Trophoblast cell (in vitro differentiated cells and primary cell): Measurements from ENCODE around the gene GRM4.

Experiments used
- DNase-seq, 2 donors: peaks; one replicate each; pipeline ENCODE4 v3.0.0-alpha.2; 2016
- H2AFZ ChIP-seq: 2 replicates; pipeline ENCODE4 v1.6.1; 2013; ENCODE audit warnings: low read length, moderate library complexity, mild to moderate bottlenecking; ENCODE audit not compliant: insufficient read depth, poor library complexity
- H2AK5ac ChIP-seq: 2 replicates; pipeline ENCODE4 v1.6.1; 2013; ENCODE audit warnings: mild to moderate bottlenecking, low read length
- H2BK120ac ChIP-seq: 2 replicates; pipeline ENCODE4 v1.6.1; 2013; ENCODE audit warnings: low read length, mild to moderate bottlenecking, moderate library complexity; ENCODE audit not compliant: insufficient read depth, poor library complexity
- H2BK12ac ChIP-seq: 2 replicates; pipeline ENCODE4 v1.6.1; 2013; ENCODE audit warnings: mild to moderate bottlenecking, low read length, moderate library complexity
- H2BK5ac ChIP-seq: 2 replicates; pipeline ENCODE4 v1.6.1; 2013; ENCODE audit warnings: low read length, low read depth, moderate library complexity, mild to moderate bottlenecking; ENCODE audit not compliant: poor library complexity
- H3K14ac ChIP-seq: 2 replicates; pipeline ENCODE4 v1.6.1; 2013; ENCODE audit warnings: mild to moderate bottlenecking, low read length
- H3K18ac ChIP-seq: 2 replicates; pipeline ENCODE4 v1.6.1; 2013; ENCODE audit warnings: mild to moderate bottlenecking, low read length
- H3K23ac ChIP-seq: 2 replicates; pipeline ENCODE4 v1.6.1; 2013; ENCODE audit warnings: low read length
- H3K27ac ChIP-seq: 2 replicates; pipeline ENCODE4 v1.5.1; 2013; ENCODE audit warnings: low read depth, mild to moderate bottlenecking, inconsistent platforms, low read length, moderate library complexity
- H3K27me3 ChIP-seq: 2 replicates; pipeline ENCODE4 v1.6.1; 2013; ENCODE audit warnings: inconsistent platforms, mild to moderate bottlenecking, low read length, moderate library complexity; ENCODE audit not compliant: insufficient read depth
- H3K36me3 ChIP-seq, 2 experiments: 1 replicate in 1 of 2; 2 replicates in 1 of 2; pipeline ENCODE4 v1.6.1; 2013; ENCODE audit warnings: low read length in 2 of 2, mild to moderate bottlenecking in 2 of 2, moderate library complexity in 1 of 2; ENCODE audit not compliant: insufficient read depth in 2 of 2, control insufficient read depth in 1 of 2
- H3K4ac ChIP-seq: 2 replicates; pipeline ENCODE4 v1.6.1; 2013; ENCODE audit warnings: low read depth, mild to moderate bottlenecking, low read length, moderate library complexity
- H3K4me1 ChIP-seq, 2 experiments: 1 replicate in 1 of 2; 2 replicates in 1 of 2; pipeline ENCODE4 v1.6.1; 2013; ENCODE audit warnings: low read length in 2 of 2, mild to moderate bottlenecking in 2 of 2, moderate library complexity in 1 of 2; ENCODE audit not compliant: insufficient read depth in 2 of 2, control insufficient read depth in 1 of 2
- H3K4me2 ChIP-seq: 2 replicates; pipeline ENCODE4 v1.6.1; 2013; ENCODE audit warnings: inconsistent platforms, mild to moderate bottlenecking, low read length, moderate library complexity
- H3K4me3 ChIP-seq: 2 replicates; pipeline ENCODE4 v1.5.1; 2013; ENCODE audit warnings: mild to moderate bottlenecking, low read depth, low read length, inconsistent platforms
- H3K79me1 ChIP-seq: one replicate; pipeline ENCODE4 v1.6.1; 2013; ENCODE audit warnings: low read length
- H3K79me2 ChIP-seq: 2 replicates; pipeline ENCODE4 v1.6.1; 2013; ENCODE audit warnings: low read length, mild to moderate bottlenecking; ENCODE audit not compliant: control insufficient read depth, insufficient read depth, poor library complexity
- H3K9ac ChIP-seq: 2 replicates; pipeline ENCODE4 v1.6.1; 2013; ENCODE audit warnings: mild to moderate bottlenecking, low read length
- H3K9me3 ChIP-seq: 2 replicates; pipeline ENCODE4 v1.6.1; 2013; ENCODE audit warnings: low read depth, mild to moderate bottlenecking, control low read depth, inconsistent platforms, low read length; ENCODE audit not compliant: insufficient read depth
- H4K12ac ChIP-seq: 2 replicates; pipeline ENCODE4 v1.6.1; 2013; ENCODE audit warnings: low read depth, mild to moderate bottlenecking, low read length, moderate library complexity
- H4K8ac ChIP-seq: 2 replicates; pipeline ENCODE4 v1.6.1; 2013; ENCODE audit warnings: low read depth, mild to moderate bottlenecking, low read length, moderate library complexity
- H4K91ac ChIP-seq: one replicate; pipeline ENCODE4 v1.6.1; 2013; ENCODE audit warnings: low read depth, mild to moderate bottlenecking, low read length, moderate library complexity
- WGBS: extraction: QIAGEN DNeasy Blood & Tissue Kit; methylation state at CpG from one replicate; pipeline ENCODE4 v1.1.7; 2013; ENCODE audit warnings: missing lambda C conversion rate; ENCODE audit not compliant: insufficient read length, insufficient coverage; ENCODE audit errors: extremely low coverage; 5-methylcytosine and 5-hydroxymethylcytosine counted together

Gene GRM4

GRCh38 chr6:34102696-34103095 lies 43.2 kb downstream of the GRM4 start:
- Histone ChIP-seq H3K4ac (no peak overlapping the region), H4K91ac (no peak overlapping the region), H4K8ac (no peak overlapping the region), H3K23ac (no peak overlapping the region), H3K79me2 (no peaks in the 10 kb centered on the region), H2BK12ac (no peak overlapping the region), H3K9me3 (no peaks in the 10 kb centered on the region), H3K4me1 (no peaks in the 10 kb centered on the region), H3K27me3 (no peaks in the 10 kb centered on the region), H3K14ac (no peak overlapping the region), H3K18ac (no peak overlapping the region), H2BK120ac (no peak overlapping the region), H3K27ac (no peak overlapping the region), H2BK5ac (no peak overlapping the region), H4K12ac (no peak overlapping the region), H2AFZ (no peak overlapping the region), H3K4me3 (no peak overlapping the region), H3K4me2 (no peak overlapping the region), H2AK5ac (no peak overlapping the region), H3K79me1 (no peaks in the 10 kb centered on the region), H3K9ac (no peak overlapping the region), H3K36me3 (no peaks in the 10 kb centered on the region)
- no CpG with 5 or more reads among the region's 6 CpGs for WGBS
- no peak for DNase-seq

- no peaks in the 10 kb centered on the region for H3K36me3 ChIP-seq
- no peak overlapping the region for H3K4me3 ChIP-seq
- no peak overlapping the region for H3K18ac ChIP-seq
- H4K8ac ChIP-seq: no peak overlapping the region
- H2BK120ac ChIP-seq: no peak overlapping the region
- WGBS: no CpG with 5 or more reads among the region's 6 CpGs
- no peak overlapping the region for H3K4ac ChIP-seq
- H3K4me1 ChIP-seq: no peaks in the 10 kb centered on the region
- no peaks in the 10 kb centered on the region for H3K9me3 ChIP-seq
- H3K79me1 ChIP-seq: no peaks in the 10 kb centered on the region
- no peak overlapping the region for H3K14ac ChIP-seq
- H3K79me2 ChIP-seq: no peaks in the 10 kb centered on the region
- H4K12ac ChIP-seq: no peak overlapping the region
- no peak for DNase-seq
- no peak overlapping the region for H2BK5ac ChIP-seq
- H4K91ac ChIP-seq: no peak overlapping the region
- no peak overlapping the region for H2AK5ac ChIP-seq
- H3K23ac ChIP-seq: no peak overlapping the region
- no peak overlapping the region for H3K9ac ChIP-seq
- no peak overlapping the region for H2BK12ac ChIP-seq
- H3K4me2 ChIP-seq: no peak overlapping the region
- no peaks in the 10 kb centered on the region for H3K27me3 ChIP-seq
- no peak overlapping the region for H2AFZ ChIP-seq
- no peak overlapping the region for H3K27ac ChIP-seq
These were observed 43.7 kb downstream of the GRM4 start for GRCh38 chr6:34102099-34102656.

GRCh38 chr6:34100788-34101187 lies 45.1 kb downstream of the GRM4 start:
- Histone ChIP-seq H4K91ac (no peak overlapping the region), H3K4me2 (no peak overlapping the region), H3K9me3 (no peaks in the 10 kb centered on the region), H3K27ac (no peak overlapping the region), H2BK120ac (no peak overlapping the region), H2BK12ac (no peak overlapping the region), H3K9ac (no peak overlapping the region), H3K14ac (no peak overlapping the region), H3K4me1 (no peaks in the 10 kb centered on the region), H3K18ac (no peak overlapping the region), H3K4me3 (no peak overlapping the region), H3K79me1 (no peaks in the 10 kb centered on the region), H4K8ac (no peak overlapping the region), H3K4ac (no peak overlapping the region), H3K23ac (no peak overlapping the region), H2AK5ac (no peak overlapping the region), H4K12ac (no peak overlapping the region), H3K27me3 (no peaks in the 10 kb centered on the region), H3K36me3 (no peaks in the 10 kb centered on the region), H2AFZ (no peak overlapping the region), H2BK5ac (no peak overlapping the region), H3K79me2 (no peaks in the 10 kb centered on the region)
- WGBS: no CpG with 5 or more reads among the region's 7 CpGs
- no peak for DNase-seq

GRCh38 chr6:34099878-34100277 lies 46.0 kb downstream of the GRM4 start:
- H3K4me3 ChIP-seq: no peak overlapping the region
- H2AFZ ChIP-seq: no peak overlapping the region
- H3K27ac ChIP-seq: no peak overlapping the region
- H3K4me1 ChIP-seq: no peaks in the 10 kb centered on the region
- no peak overlapping the region for H2AK5ac ChIP-seq
- no peak overlapping the region for H3K23ac ChIP-seq
- no peaks in the 10 kb centered on the region for H3K79me2 ChIP-seq
- H4K91ac ChIP-seq: no peak overlapping the region
- H2BK5ac ChIP-seq: no peak overlapping the region
- H3K9me3 ChIP-seq: no peaks in the 10 kb centered on the region
- no peak overlapping the region for H2BK12ac ChIP-seq
- no peak overlapping the region for H2BK120ac ChIP-seq
- no CpG with 5 or more reads among the region's 8 CpGs for WGBS
- no peaks in the 10 kb centered on the region for H3K36me3 ChIP-seq
- H3K14ac ChIP-seq: no peak overlapping the region
- H3K4me2 ChIP-seq: no peak overlapping the region
- no peak overlapping the region for H4K12ac ChIP-seq
- H3K27me3 ChIP-seq: no peaks in the 10 kb centered on the region
- no peak overlapping the region for H4K8ac ChIP-seq
- no peak overlapping the region for H3K9ac ChIP-seq
- no peaks in the 10 kb centered on the region for H3K79me1 ChIP-seq
- no peak for DNase-seq
- no peak overlapping the region for H3K4ac ChIP-seq
- H3K18ac ChIP-seq: no peak overlapping the region
